GM21619 (cell line): ENCODE data around the gene TSPAN9.

Experiments
- ATAC-seq: cut with Tn5 transposase; IDR thresholded peaks from one replicate; pipeline ENCODE4 v1.9.1; 2021; ENCODE audit not compliant: unreplicated experiment

TSPAN9 gene

GRCh38 chr12:3202096-3202495, 124.9 kb downstream of the TSPAN9 start:
- no peak for ATAC-seq

- ATAC-seq = no peak
Measured at GRCh38 chr12:3202734-3203446, 125.7 kb downstream of the TSPAN9 start.

GRCh38 chr12:3203713-3204112, 126.5 kb downstream of the TSPAN9 start:
- ATAC-seq = no peak

GRCh38 chr12:3204143-3204542, 127.0 kb downstream of the TSPAN9 start:
- no peak for ATAC-seq

- no peak for ATAC-seq
Measured at GRCh38 chr12:3204730-3205531, 127.8 kb downstream of the TSPAN9 start.

- ATAC-seq = no peak
Measured at GRCh38 chr12:3205742-3206519, 128.8 kb downstream of the TSPAN9 start.

- no peak for ATAC-seq
Measured at GRCh38 chr12:3206536-3207072, 129.4 kb downstream of the TSPAN9 start.

GRCh38 chr12:3207175-3207574, 130.0 kb downstream of the TSPAN9 start:
- ATAC-seq = no peak

- no peak for ATAC-seq
Measured at GRCh38 chr12:3207858-3208257, 130.7 kb downstream of the TSPAN9 start.

GRCh38 chr12:3213188-3213587, 136.0 kb downstream of the TSPAN9 start:
- no peak for ATAC-seq

GRCh38 chr12:3213768-3214167, 136.6 kb downstream of the TSPAN9 start:
- ATAC-seq = no peak

GRCh38 chr12:3214526-3215365, 137.6 kb downstream of the TSPAN9 start:
- no peak for ATAC-seq

GRCh38 chr12:3215410-3215975, 138.3 kb downstream of the TSPAN9 start:
- no peak for ATAC-seq

GRCh38 chr12:3216097-3216496, 138.9 kb downstream of the TSPAN9 start:
- ATAC-seq = no peak

GRCh38 chr12:3216726-3217682, 139.8 kb downstream of the TSPAN9 start:
- ATAC-seq = no peak

GRCh38 chr12:3217683-3218079, 140.5 kb downstream of the TSPAN9 start:
- ATAC-seq = no peak

GRCh38 chr12:3218228-3219171, 141.3 kb downstream of the TSPAN9 start:
- ATAC-seq = no peak

GRCh38 chr12:3219233-3219632, 142.1 kb downstream of the TSPAN9 start:
- ATAC-seq = no peak
